Left ventricle myocardium inferior (tissue), 1 donor: ENCODE results near the gene ATXN1. TPM values are rescaled to one million over a fixed set of nuclear protein-coding genes. Genes with fewer than 3 reads are reported as not detected.
A peak's percentile ranks its signal among the peaks of the same experiment; 100 is the strongest.

Experiments
- DNase-seq: peaks from one replicate; pipeline ENCODE4 v3.0.0-alpha.2; 2020
- H3K27ac ChIP-seq: fragments of 200-600 bp; replicated peaks from 2 replicates; pipeline ENCODE4 v1.8.0; 2021
- H3K27me3 ChIP-seq: fragments of 200-600 bp; 2 replicates; pipeline ENCODE4 v1.8.0; 2021; ENCODE audit warnings: low read depth
- H3K36me3 ChIP-seq: fragments of 200-600 bp; 2 replicates; pipeline ENCODE4 v1.8.0; 2021
- H3K4me1 ChIP-seq: fragments of 200-600 bp; 2 replicates; pipeline ENCODE4 v1.8.0; 2021
- H3K4me3 ChIP-seq: fragments of 200-600 bp; 2 replicates; pipeline ENCODE4 v1.8.0; 2021; ENCODE audit warnings: mild to moderate bottlenecking, moderate library complexity
- H3K9me3 ChIP-seq: fragments of 200-600 bp; replicated peaks from 2 replicates; pipeline ENCODE4 v1.8.0; 2021
- intact Hi-C: fragments of 100-400 bp; cut with micrococcal nuclease; formaldehyde crosslinking; loops from one replicate; pipeline ENCODE4 v1.11.0; 2022
- total RNA-seq: library from RNA; stranded (reverse); fragmentation: NEBNext Ultra II Directional; extraction: Animal tissue kit (Norgen Biotek cat#: 25700); gene quantifications from one replicate; pipeline ENCODE4 v1.2.1, GENCODE V29; 2021
- TF ChIP-seq, protein P1 (sequence below): fragments of 200-600 bp; IDR thresholded peaks from 2 replicates; pipeline ENCODE4 v1.8.0; 2021; ENCODE audit warnings: antibody characterized with exemption, mild to moderate bottlenecking, borderline replicate concordance
- donor health status: DM: no; HTN: yes; CAD: no; lungs with severe emphysema.

ATXN1 gene
- total RNA-seq, 1 donor from 2014 or later = 41.5 TPM

DNA sequence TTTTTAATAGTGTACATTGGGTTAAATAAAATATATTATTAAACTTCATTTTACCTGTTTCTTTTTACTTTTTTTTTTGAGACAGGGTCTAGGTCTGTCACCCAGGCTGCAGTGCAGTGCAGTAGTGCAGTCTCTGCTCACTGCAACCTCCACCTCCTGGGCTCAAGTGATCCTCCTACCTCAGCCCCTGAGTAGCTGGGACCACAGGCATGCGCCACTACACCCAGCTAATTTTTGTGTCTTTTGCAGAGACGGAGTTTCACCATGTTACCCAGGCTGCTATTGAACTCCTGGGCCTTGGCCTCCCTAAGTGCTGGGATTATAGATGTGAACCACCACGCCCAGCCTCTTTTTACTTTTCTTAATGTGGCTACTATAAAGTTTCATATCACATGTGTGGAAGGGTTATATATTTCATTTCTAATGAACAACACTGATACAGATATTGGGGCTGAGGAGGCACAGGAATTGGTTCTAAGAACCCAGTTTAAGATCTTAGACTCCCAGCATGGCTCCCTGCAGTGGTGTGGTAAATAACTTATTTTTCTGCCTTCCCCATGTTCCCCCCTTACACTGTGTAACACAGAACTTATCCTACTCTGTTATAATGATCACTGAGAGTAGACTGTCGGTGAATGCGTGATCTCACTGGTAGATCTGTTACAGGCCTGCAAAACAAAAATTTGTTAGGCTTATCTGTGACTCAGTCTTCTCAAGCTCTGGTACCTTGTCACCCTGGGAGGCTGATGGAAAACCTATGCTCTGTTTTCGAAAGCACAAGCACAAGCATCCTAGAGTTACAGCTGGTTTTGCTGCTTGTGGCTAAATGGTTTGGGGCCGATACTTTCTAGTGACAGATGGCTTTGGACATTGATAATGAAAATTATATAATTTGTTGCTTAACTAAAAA lies 5.8 kb upstream of the ATXN1 start:
- Histone ChIP-seq H3K9me3 (no peaks in the 10 kb centered on the region), H3K4me1 (peaks cover 77% of the 10 kb centered on the region), H3K36me3 (no peaks in the 10 kb centered on the region), H3K27me3 (no peaks in the 10 kb centered on the region), H3K27ac (peak overlapping the region; percentile 44), H3K4me3 (no peak overlapping the region)
- no peak for DNase-seq
- intact Hi-C loops = loop anchor here (10.0 kb wide), 1 partner anchor 198 kb away; no protein-coding TSS in a partner anchor
- TF ChIP-seq, protein P1, sequence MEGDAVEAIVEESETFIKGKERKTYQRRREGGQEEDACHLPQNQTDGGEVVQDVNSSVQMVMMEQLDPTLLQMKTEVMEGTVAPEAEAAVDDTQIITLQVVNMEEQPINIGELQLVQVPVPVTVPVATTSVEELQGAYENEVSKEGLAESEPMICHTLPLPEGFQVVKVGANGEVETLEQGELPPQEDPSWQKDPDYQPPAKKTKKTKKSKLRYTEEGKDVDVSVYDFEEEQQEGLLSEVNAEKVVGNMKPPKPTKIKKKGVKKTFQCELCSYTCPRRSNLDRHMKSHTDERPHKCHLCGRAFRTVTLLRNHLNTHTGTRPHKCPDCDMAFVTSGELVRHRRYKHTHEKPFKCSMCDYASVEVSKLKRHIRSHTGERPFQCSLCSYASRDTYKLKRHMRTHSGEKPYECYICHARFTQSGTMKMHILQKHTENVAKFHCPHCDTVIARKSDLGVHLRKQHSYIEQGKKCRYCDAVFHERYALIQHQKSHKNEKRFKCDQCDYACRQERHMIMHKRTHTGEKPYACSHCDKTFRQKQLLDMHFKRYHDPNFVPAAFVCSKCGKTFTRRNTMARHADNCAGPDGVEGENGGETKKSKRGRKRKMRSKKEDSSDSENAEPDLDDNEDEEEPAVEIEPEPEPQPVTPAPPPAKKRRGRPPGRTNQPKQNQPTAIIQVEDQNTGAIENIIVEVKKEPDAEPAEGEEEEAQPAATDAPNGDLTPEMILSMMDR = no peak

DNA sequence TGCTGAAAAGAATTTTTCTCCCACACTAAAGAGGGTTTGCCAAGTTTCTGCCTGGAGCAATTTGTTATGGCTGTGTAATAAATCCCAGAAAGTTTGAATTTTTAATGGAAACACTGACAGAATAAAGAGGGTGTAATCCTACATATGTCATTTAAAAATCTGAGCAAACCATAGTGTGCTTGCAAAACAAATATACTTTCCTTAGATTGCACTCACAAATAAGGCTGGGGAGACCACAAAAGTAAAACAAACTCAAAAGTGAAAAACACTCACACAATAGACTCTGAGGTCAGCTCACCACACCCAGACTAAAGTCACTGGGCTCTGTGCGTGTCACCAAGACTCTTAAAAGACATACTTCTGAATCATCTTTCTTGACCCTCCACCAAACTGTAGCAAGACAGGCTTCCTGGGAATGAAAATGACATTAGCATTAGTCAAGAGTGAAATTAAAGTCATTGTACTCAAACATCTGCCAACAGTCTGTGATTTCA lies 4.8 kb upstream of the ATXN1 start:
- TF ChIP-seq, protein P1 = no peak
- no peak overlapping the region for H3K4me3 ChIP-seq
- no peak for DNase-seq
- H3K4me1 ChIP-seq = peaks cover 78% of the 10 kb centered on the region
- no peaks in the 10 kb centered on the region for H3K9me3 ChIP-seq
- H3K27me3 ChIP-seq = no peaks in the 10 kb centered on the region
- H3K27ac ChIP-seq = peak overlapping the region; percentile 44
- intact Hi-C loops = loop anchor here (10.0 kb wide), 1 partner anchor 199 kb away; no protein-coding TSS in a partner anchor
- H3K36me3 ChIP-seq = no peaks in the 10 kb centered on the region

DNA sequence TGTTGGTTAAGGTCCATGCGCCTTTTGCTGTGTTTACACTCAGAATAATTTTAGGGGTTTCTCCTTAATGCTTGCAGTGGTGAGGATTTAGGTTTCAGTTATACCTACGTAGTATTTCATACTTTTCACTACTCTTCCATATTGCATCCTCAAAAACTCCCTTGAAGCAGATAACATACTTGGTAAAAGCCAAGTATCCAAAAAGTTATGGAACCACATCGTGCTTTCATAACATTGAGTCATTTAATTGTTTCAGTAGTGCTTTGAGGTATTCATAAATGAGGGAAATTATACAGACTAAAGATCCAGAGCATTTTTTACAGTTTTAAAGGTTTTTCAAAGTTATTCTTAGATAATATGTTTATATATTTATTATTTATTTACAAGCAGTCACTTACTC lies 4.0 kb upstream of the ATXN1 start:
- TF ChIP-seq, protein P1 = no peak
- peaks cover 73% of the 10 kb centered on the region for H3K4me1 ChIP-seq
- H3K4me3 ChIP-seq = no peak overlapping the region
- H3K27ac ChIP-seq = no peak overlapping the region
- intact Hi-C loops = loop anchor here (10.0 kb wide), 1 partner anchor 200 kb away; no protein-coding TSS in a partner anchor
- H3K36me3 ChIP-seq = no peaks in the 10 kb centered on the region
- DNase-seq = no peak
- H3K9me3 ChIP-seq = no peaks in the 10 kb centered on the region
- H3K27me3 ChIP-seq = no peaks in the 10 kb centered on the region

DNA sequence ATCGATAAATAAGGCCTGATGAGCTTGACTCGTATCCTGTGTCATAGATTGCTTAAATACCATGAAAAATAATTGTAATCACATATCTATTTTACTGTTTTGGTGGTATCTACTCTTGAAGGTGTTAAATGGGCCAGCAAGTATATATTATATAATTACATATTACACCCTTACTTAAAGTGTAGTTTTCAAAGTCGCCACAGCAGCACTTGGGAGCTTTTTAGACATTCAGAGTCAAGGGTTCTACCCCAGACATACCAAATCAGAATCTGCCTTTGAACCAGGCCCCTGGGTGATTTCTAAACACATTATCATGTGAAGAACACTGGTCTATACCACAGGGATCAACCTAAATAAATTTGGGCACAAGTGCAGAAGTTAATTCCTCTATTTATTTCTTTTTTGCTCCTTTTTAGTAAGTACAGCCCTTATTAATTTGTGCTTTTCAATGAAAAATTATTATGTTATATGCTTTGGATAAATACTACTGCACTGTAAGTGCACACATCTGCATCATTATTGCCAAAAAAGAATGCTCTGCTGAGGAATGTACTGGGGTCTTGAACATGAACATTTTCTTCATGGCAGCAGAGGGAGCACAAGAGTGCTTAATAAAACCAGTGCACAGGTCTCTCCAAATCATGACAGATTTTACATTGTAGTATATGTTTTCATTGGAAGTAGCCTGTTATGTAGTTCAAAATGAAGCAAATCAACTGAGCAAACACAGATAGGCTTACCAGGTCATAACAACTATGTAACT lies 3.1 kb upstream of the ATXN1 start:
- no peak for DNase-seq
- no peaks in the 10 kb centered on the region for H3K9me3 ChIP-seq
- H3K27me3 ChIP-seq = no peaks in the 10 kb centered on the region
- peak overlapping the region; percentile 97 for H3K4me3 ChIP-seq
- H3K4me1 ChIP-seq = peaks cover 73% of the 10 kb centered on the region
- intact Hi-C loops = loop anchor here (5.0 to 10.0 kb wide), 3 partner anchors 200 to 432 kb away; no protein-coding TSS in a partner anchor
- TF ChIP-seq, protein P1 = peak; percentile 59
- H3K27ac ChIP-seq = peak overlapping the region; percentile 99
- no peaks in the 10 kb centered on the region for H3K36me3 ChIP-seq
